DND-41 (cell line): Measurements from ENCODE around the gene HEXA.

ENCODE experiments used
- ATAC-seq: fragments of 200-7000 bp; cut with Tn5 transposase; 3 replicates; pipeline ENCODE4 v1.9.1; 2021; ENCODE audit warnings: low read depth; ENCODE audit not compliant: insufficient read depth
- DNase-seq: peaks from one replicate; pipeline ENCODE4 v3.0.0-alpha.2; 2020
- H2AFZ ChIP-seq: 2 replicates; pipeline ENCODE4 v1.6.0; 2012; ENCODE audit warnings: low read depth, low read length
- H3K27ac ChIP-seq: 2 replicates; pipeline ENCODE4 v1.5.1; 2012; ENCODE audit warnings: low read length, inconsistent platforms
- H3K27me3 ChIP-seq: fragments of 200-600 bp; sonication (generic); 2 replicates; pipeline ENCODE4 v1.6.0; 2012; ENCODE audit warnings: low read length, mild to moderate bottlenecking, inconsistent platforms; ENCODE audit not compliant: insufficient read depth, poor library complexity
- H3K36me3 ChIP-seq: 2 replicates; pipeline ENCODE4 v1.5.1; 2012; ENCODE audit warnings: low read length, inconsistent platforms; ENCODE audit not compliant: insufficient read depth
- H3K4me1 ChIP-seq: 2 replicates; pipeline ENCODE4 v1.5.1; 2012; ENCODE audit warnings: mild to moderate bottlenecking, low read length; ENCODE audit not compliant: insufficient read depth
- H3K4me2 ChIP-seq: 2 replicates; pipeline ENCODE4 v1.6.0; 2012; ENCODE audit warnings: mild to moderate bottlenecking, moderate library complexity, low read length, inconsistent platforms; ENCODE audit not compliant: insufficient read depth
- H3K4me3 ChIP-seq, 2 experiments: fragments of 200-600 bp in 1 of 2; shearing (Covaris generic) in 1 of 2; 2 replicates each; pipeline ENCODE4 v1.5.1; 2012 to 2016; ENCODE audit warnings: inconsistent platforms in 2 of 2, low read length in 2 of 2, mild to moderate bottlenecking in 2 of 2, low read depth in 1 of 2, moderate library complexity in 1 of 2
- H3K79me2 ChIP-seq: 2 replicates; pipeline ENCODE4 v1.6.0; 2012; ENCODE audit warnings: low read length, inconsistent platforms; ENCODE audit not compliant: insufficient read depth
- H3K9ac ChIP-seq: 2 replicates; pipeline ENCODE4 v1.6.0; 2012; ENCODE audit warnings: low read depth, mild to moderate bottlenecking, inconsistent platforms, low read length, moderate library complexity
- H3K9me3 ChIP-seq: 2 replicates; pipeline ENCODE4 v1.5.1; 2012; ENCODE audit warnings: low read length, moderate library complexity, mild to moderate bottlenecking, inconsistent platforms; ENCODE audit not compliant: insufficient read depth, severe bottlenecking
- H4K20me1 ChIP-seq: 2 replicates; pipeline ENCODE4 v1.6.0; 2012; ENCODE audit warnings: low read length; ENCODE audit not compliant: insufficient read depth
- EZH2 ChIP-seq: IDR thresholded peaks from 3 replicates; pipeline ENCODE4 v1.6.1; 2012; ENCODE audit warnings: borderline replicate concordance, low read depth, mild to moderate bottlenecking, moderate library complexity, low read length, inconsistent platforms; ENCODE audit not compliant: severe bottlenecking
- TF ChIP-seq, protein P1 (sequence below): IDR thresholded peaks from 2 replicates; pipeline ENCODE4 v1.5.1; 2012; ENCODE audit warnings: borderline replicate concordance, low read length, moderate library complexity, mild to moderate bottlenecking; ENCODE audit not compliant: poor library complexity, severe bottlenecking; ENCODE audit errors: extremely low read depth

The HEXA gene

DNA sequence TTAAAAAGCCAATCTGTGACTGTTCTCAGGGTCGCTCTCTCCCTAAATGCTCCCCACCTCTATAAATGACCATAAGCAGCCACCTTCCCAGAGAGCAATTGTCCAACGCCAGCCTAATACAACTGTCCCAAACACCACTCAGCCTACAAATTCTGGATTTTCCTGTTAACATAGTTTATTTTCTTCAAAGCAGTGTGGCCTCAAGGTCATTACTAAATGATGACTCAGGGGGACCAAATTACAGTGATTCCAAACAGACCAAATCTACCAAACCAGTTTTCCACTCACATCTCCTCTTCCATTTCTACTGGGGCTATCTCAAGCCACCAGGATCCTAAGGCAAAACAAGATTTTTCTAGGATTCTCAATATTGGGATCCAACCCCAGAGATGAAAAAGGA is 22.5 kb downstream of the HEXA start:
- H3K79me2 ChIP-seq = peaks cover 4% of the 10 kb centered on the region; the same call in 1 of the 2 replicates
- H3K27ac ChIP-seq = no peak overlapping the region
- H3K4me1 ChIP-seq = no peaks in the 10 kb centered on the region
- ATAC-seq = no peak
- H3K4me3 ChIP-seq = no peak overlapping the region
- no peak for TF ChIP-seq EZH2
- TF ChIP-seq, protein P1, sequence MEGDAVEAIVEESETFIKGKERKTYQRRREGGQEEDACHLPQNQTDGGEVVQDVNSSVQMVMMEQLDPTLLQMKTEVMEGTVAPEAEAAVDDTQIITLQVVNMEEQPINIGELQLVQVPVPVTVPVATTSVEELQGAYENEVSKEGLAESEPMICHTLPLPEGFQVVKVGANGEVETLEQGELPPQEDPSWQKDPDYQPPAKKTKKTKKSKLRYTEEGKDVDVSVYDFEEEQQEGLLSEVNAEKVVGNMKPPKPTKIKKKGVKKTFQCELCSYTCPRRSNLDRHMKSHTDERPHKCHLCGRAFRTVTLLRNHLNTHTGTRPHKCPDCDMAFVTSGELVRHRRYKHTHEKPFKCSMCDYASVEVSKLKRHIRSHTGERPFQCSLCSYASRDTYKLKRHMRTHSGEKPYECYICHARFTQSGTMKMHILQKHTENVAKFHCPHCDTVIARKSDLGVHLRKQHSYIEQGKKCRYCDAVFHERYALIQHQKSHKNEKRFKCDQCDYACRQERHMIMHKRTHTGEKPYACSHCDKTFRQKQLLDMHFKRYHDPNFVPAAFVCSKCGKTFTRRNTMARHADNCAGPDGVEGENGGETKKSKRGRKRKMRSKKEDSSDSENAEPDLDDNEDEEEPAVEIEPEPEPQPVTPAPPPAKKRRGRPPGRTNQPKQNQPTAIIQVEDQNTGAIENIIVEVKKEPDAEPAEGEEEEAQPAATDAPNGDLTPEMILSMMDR = no peak
- peaks cover 5% of the 10 kb centered on the region; the same call in 1 of the 2 replicates for H4K20me1 ChIP-seq
- DNase-seq = no peak
- no peaks in the 10 kb centered on the region for H3K9me3 ChIP-seq
- no peak overlapping the region for H3K4me2 ChIP-seq
- H3K36me3 ChIP-seq = peaks cover 76% of the 10 kb centered on the region
- H3K9ac ChIP-seq = no peak overlapping the region
- H2AFZ ChIP-seq = no peak overlapping the region
- H3K27me3 ChIP-seq = no peaks in the 10 kb centered on the region

DNA sequence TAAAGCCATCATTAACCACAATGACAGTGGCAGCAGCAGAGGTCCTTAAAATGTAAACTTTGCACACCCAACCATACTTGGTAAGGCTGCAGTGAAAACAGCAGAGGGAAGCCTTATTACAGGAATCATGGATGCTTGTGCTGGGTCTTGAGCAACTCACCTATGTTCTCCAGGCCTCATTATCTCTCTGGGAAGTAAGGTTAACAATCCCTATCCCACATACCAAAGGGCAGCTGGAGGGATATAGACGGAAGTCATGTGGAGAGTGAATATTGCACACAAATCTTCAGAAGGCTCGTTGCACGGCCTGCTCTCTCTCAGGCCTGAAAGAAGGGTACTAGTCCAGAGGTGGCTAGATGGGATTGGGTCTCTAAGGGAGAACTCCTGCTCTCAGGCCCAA is 30.0 kb downstream of the HEXA start:
- Histone ChIP-seq H2AFZ (no peak overlapping the region), H3K79me2 (no peaks in the 10 kb centered on the region), H3K4me3 (no peak overlapping the region), H3K4me1 (no peaks in the 10 kb centered on the region), H3K27ac (no peak overlapping the region), H4K20me1 (peaks cover 3% of the 10 kb centered on the region; the same call in 1 of the 2 replicates), H3K27me3 (no peaks in the 10 kb centered on the region), H3K9me3 (no peaks in the 10 kb centered on the region), H3K9ac (no peak overlapping the region), H3K4me2 (no peak overlapping the region), H3K36me3 (peaks cover 59% of the 10 kb centered on the region)
- TF ChIP-seq EZH2 = no peak
- TF ChIP-seq, protein P1 = no peak
- ATAC-seq (no peak), DNase-seq (no peak)

DNA sequence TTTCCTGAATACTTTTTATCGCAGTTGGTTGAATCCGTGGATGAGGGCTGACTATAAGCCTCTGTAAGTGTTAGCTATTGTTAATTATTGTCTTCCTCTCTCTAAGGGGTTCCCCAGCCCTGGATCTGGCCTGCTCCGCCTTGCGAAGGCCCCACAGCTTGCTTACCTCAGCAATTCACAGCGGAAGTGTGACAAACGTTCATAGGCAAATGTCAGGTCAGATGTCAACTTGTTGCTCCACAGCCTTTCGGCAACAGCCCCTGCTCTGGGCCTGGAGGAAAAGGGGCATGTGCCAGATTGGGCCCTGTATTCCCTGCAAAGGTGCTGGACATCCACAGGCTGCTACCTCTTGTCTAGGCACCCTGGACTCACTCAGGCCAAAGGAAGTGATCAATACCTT is 30.5 kb downstream of the HEXA start:
- Histone ChIP-seq H3K4me2 (no peak overlapping the region), H2AFZ (no peak overlapping the region)

More for the DNA sequence above, 30.5 kb downstream of the HEXA start:
- no peak for ATAC-seq
- Histone ChIP-seq H4K20me1 (peaks cover 3% of the 10 kb centered on the region; the same call in 1 of the 2 replicates), H3K79me2 (no peaks in the 10 kb centered on the region), H3K4me1 (no peaks in the 10 kb centered on the region), H3K4me3 (no peak overlapping the region), H3K27ac (no peak overlapping the region), H3K9ac (no peak overlapping the region), H3K9me3 (no peaks in the 10 kb centered on the region), H3K27me3 (no peaks in the 10 kb centered on the region), H3K36me3 (peaks cover 54% of the 10 kb centered on the region)
- DNase-seq = no peak
- TF ChIP-seq EZH2 = no peak
- TF ChIP-seq, protein P1 = no peak
